PC-9 (cell line): ENCODE results near the gene SUSD3. TPM values are rescaled to one million over a fixed set of nuclear protein-coding genes. Genes with fewer than 3 reads are reported as not detected.

Experiments used
- BruUV-seq: library from RNA; stranded (reverse); fragments of 400-500 nt; replicated peaks from 2 replicates; lab custom pipeline; 2021; lab: Mats Ljungman, UMichigan
- CTCF ChIA-PET: fragments of 300-600 bp; sonication (Branson Sonifier 250); formaldehyde crosslinking; loops from one replicate; lab custom pipeline; 2022; ENCODE audit warnings: antibody characterized with exemption; lab: Charles Lee
- POLR2A ChIA-PET: fragments of 300-600 bp; sonication (Branson Sonifier 250); formaldehyde crosslinking; loops from one replicate; lab custom pipeline; 2022; ENCODE audit warnings: antibody characterized with exemption; ENCODE audit not compliant: unreplicated experiment; lab: Charles Lee
- DNase-seq, 2 experiments: peaks; one replicate each; pipeline versions ENCODE4 v3.0.0 to v3.0.0-alpha.2; 2015 to 2022; ENCODE audit warnings: mixed read lengths in 1 of 2
- H2AFZ ChIP-seq: fragments of 200-600 bp; sonication (generic); 2 replicates; pipeline ENCODE4 v1.8.1; 2017; ENCODE audit warnings: antibody characterized with exemption
- H3F3A ChIP-seq: fragments of 200-600 bp; sonication (generic); 2 replicates; pipeline ENCODE4 v1.8.1; 2017; ENCODE audit warnings: antibody characterized with exemption, mild to moderate bottlenecking, low read depth; ENCODE audit not compliant: insufficient read depth
- H3K27ac ChIP-seq: fragments of 200-600 bp; sonication (generic); 2 replicates; pipeline ENCODE4 v1.6.1; 2016; ENCODE audit warnings: mixed run types
- H3K27me3 ChIP-seq: fragments of 200-600 bp; sonication (generic); 2 replicates; pipeline ENCODE4 v1.6.1; 2016; ENCODE audit warnings: low read depth, mixed run types; ENCODE audit not compliant: insufficient read depth
- H3K36me3 ChIP-seq: fragments of 200-600 bp; sonication (generic); 2 replicates; pipeline ENCODE4 v1.6.1; 2016; ENCODE audit warnings: low read depth, mixed run types
- H3K4me1 ChIP-seq: fragments of 200-600 bp; sonication (generic); replicated peaks from 2 replicates; pipeline ENCODE4 v1.6.1; 2016; ENCODE audit warnings: mixed run types; ENCODE audit not compliant: insufficient read depth
- H3K4me2 ChIP-seq: fragments of 200-600 bp; sonication (generic); 2 replicates; pipeline ENCODE4 v1.6.1; 2017; ENCODE audit warnings: mixed run types
- H3K4me3 ChIP-seq: fragments of 200-600 bp; sonication (generic); 2 replicates; pipeline ENCODE4 v1.6.1; 2016; ENCODE audit warnings: mixed run types
- H3K79me2 ChIP-seq: fragments of 200-600 bp; sonication (generic); 2 replicates; pipeline ENCODE4 v1.6.1; 2017; ENCODE audit warnings: low read depth, mixed run types
- H3K9me2 ChIP-seq: fragments of 200-600 bp; sonication (generic); 2 replicates; pipeline ENCODE4 v1.8.1; 2017; ENCODE audit warnings: mild to moderate bottlenecking; ENCODE audit not compliant: insufficient read depth
- H3K9me3 ChIP-seq: fragments of 200-600 bp; sonication (generic); 2 replicates; pipeline ENCODE4 v1.8.1; 2016; ENCODE audit warnings: low read depth; ENCODE audit not compliant: insufficient read depth
- H4K20me1 ChIP-seq: fragments of 200-600 bp; sonication (generic); 2 replicates; pipeline ENCODE4 v1.8.1; 2017; ENCODE audit not compliant: insufficient read depth
- CTCF ChIP-seq: fragments of 200-600 bp; sonication (generic); conservative IDR thresholded peaks from 2 replicates; pipeline ENCODE4 v1.6.1; 2017; ENCODE audit warnings: mixed run types, antibody characterized with exemption, mild to moderate bottlenecking, moderate library complexity
- EZH2 ChIP-seq: fragments of 200-600 bp; sonication (generic); IDR thresholded peaks from 2 replicates; pipeline ENCODE4 v1.8.0; 2017; ENCODE audit warnings: antibody characterized with exemption, low read depth
- intact Hi-C: fragments of 100-400 bp; cut with micrococcal nuclease; formaldehyde crosslinking; loops from one replicate; pipeline ENCODE4 v1.10.0; 2022; ENCODE audit not compliant: unreplicated experiment
- total RNA-seq: library from RNA; stranded (reverse); gene quantifications from 2 replicates; pipeline ENCODE4 v1.2.3, GENCODE V29; 2021

Gene SUSD3
- total RNA-seq, 1 experiment from 2014 or later: 8.4 TPM

GRCh38 chr9:93114169-93114983, 55.9 kb downstream of the SUSD3 start:
- Histone ChIP-seq H3K4me3 (peak overlapping the region; percentile 31; the same call in 1 of the 2 replicates), H3K4me1 (peaks cover 80% of the 10 kb centered on the region), H3F3A (peaks cover 82% of the 10 kb centered on the region), H3K36me3 (0 out of 2 replicates have a peak, but pooled peaks cover 7% of the 10 kb centered on the region), H3K9me2 (no peaks in the 10 kb centered on the region), H3K27me3 (no peaks in the 10 kb centered on the region), H4K20me1 (no peaks in the 10 kb centered on the region), H2AFZ (no peak overlapping the region), H3K4me2 (peak overlapping the region; percentile 69), H3K27ac (peak overlapping the region; percentile 97), H3K79me2 (peaks cover 39% of the 10 kb centered on the region), H3K9me3 (no peaks in the 10 kb centered on the region)
- DNase-seq: peak; percentile 82 to 85
- intact Hi-C loops: loop anchor here (5.0 kb wide), 3 partner anchors 142 to 347 kb away; partner anchors contain the start of genes FAM120A and FAM120AOS
- BruUV-seq: TSS peak; percentile 59
- CTCF ChIA-PET: no interaction called here
- no peak for TF ChIP-seq CTCF
- no peak for TF ChIP-seq EZH2
- POLR2A ChIA-PET: interaction anchor here (0.6 kb wide), 3 partner anchors 19 to 236 kb away, joined by 3 to 11 read pairs (median 4); no protein-coding TSS in a partner anchor

GRCh38 chr9:93114984-93115335, 56.5 kb downstream of the SUSD3 start:
- H3K79me2 ChIP-seq: peaks cover 34% of the 10 kb centered on the region
- ChIA-PET CTCF (no interaction called here), POLR2A (interaction anchor here (0.6 kb wide), 1 partner anchor 20 kb away, joined by 4 read pairs; no protein-coding TSS in a partner anchor)
- peaks cover 79% of the 10 kb centered on the region for H3K4me1 ChIP-seq
- DNase-seq: no peak
- H3K9me2 ChIP-seq: no peaks in the 10 kb centered on the region
- no peak for TF ChIP-seq EZH2
- no peak for TF ChIP-seq CTCF
- peak overlapping the region; percentile 69 for H3K4me2 ChIP-seq
- intact Hi-C loops: loop anchor here (5.0 kb wide), 3 partner anchors 143 to 348 kb away; partner anchors contain the start of genes FAM120A and FAM120AOS
- peaks cover 79% of the 10 kb centered on the region for H3F3A ChIP-seq
- H4K20me1 ChIP-seq: no peaks in the 10 kb centered on the region
- H3K36me3 ChIP-seq: 0 out of 2 replicates have a peak, but pooled peaks cover 3% of the 10 kb centered on the region
- H3K4me3 ChIP-seq: peak overlapping the region; percentile 31; the same call in 1 of the 2 replicates
- no peaks in the 10 kb centered on the region for H3K27me3 ChIP-seq
- H2AFZ ChIP-seq: no peak overlapping the region
- peak overlapping the region; percentile 97 for H3K27ac ChIP-seq
- no peaks in the 10 kb centered on the region for H3K9me3 ChIP-seq
- BruUV-seq: no TSS peak

DNA sequence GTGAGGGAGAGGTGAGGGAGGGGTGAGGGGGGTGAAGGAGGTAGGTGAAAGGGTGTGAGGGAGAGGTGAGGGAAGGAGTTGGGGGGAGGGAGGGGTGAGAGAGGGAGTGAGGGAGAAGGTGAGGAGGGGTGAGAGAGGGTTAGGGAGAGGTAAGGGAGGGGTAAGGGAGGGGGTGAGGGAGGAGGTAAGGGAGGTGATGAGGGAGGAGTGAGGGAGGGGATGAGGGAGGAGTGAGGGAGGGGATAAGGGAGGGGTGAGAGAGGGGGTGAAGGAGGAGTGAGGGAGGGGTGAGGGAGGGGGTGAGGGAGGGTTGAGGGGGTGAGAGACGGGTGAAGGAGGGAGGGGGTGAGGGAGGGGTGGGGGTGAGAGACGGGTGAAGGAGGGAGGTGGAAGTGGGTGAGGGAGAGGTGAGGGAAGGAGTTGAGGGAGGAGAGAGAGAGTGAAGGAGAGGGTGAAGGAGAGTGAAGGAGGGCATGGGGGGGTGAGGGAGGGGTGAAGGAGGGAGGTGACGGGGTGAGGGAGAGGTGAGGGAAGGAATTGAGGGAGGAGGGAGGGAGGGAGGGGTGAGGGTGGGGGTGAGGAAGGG, 57.1 kb downstream of the SUSD3 start:
- H3K79me2 ChIP-seq: peaks cover 27% of the 10 kb centered on the region
- no peak for TF ChIP-seq EZH2
- H3K4me3 ChIP-seq: no peak overlapping the region
- POLR2A ChIA-PET: interaction anchor here (0.6 to 0.7 kb wide), 3 partner anchors 18 to 141 kb away, joined by 6 to 19 read pairs (median 14); partner anchors contain the start of gene NINJ1
- H3K9me3 ChIP-seq: no peaks in the 10 kb centered on the region
- no peak overlapping the region for H2AFZ ChIP-seq
- H3K4me1 ChIP-seq: peaks cover 78% of the 10 kb centered on the region
- H3K36me3 ChIP-seq: 0 out of 2 replicates have a peak, but pooled peaks cover 3% of the 10 kb centered on the region
- H3K27ac ChIP-seq: peak overlapping the region; percentile 97
- no peaks in the 10 kb centered on the region for H3K27me3 ChIP-seq
- intact Hi-C loops: no loop called here
- H3K4me2 ChIP-seq: no peak overlapping the region
- CTCF ChIA-PET: interaction anchor here (1.0 kb wide), 1 partner anchor 38 kb away, joined by 3 read pairs; no protein-coding TSS in a partner anchor
- H3K9me2 ChIP-seq: no peaks in the 10 kb centered on the region
- no TSS peak for BruUV-seq
- no peaks in the 10 kb centered on the region for H4K20me1 ChIP-seq
- no peak for DNase-seq
- peaks cover 78% of the 10 kb centered on the region for H3F3A ChIP-seq
